ENCODE results near the gene SPATA1. TPM values are rescaled to one million over a fixed set of nuclear protein-coding genes. Genes with fewer than 3 reads are reported as not detected.

Gene SPATA1
- total RNA-seq, 1 donor from 2014 or later = 2.5 TPM

- H3K79me2 ChIP-seq (ENCODE audit: low read depth) = peaks cover 13% of the 10 kb centered on the region
- H3K4me3 ChIP-seq = no peak overlapping the region
- no peak overlapping the region for H3K27ac ChIP-seq
- DNase-seq (ENCODE audit: low spot score) = no peak
- no peaks in the 10 kb centered on the region for H3K27me3 ChIP-seq
- H4K20me1 ChIP-seq (ENCODE audit: low read depth) = no peaks in the 10 kb centered on the region
- no peak overlapping the region for H3K4me3 Mint-ChIP-seq
- H2AFZ ChIP-seq (replicated peaks) = no peak overlapping the region
- no peak overlapping the region for H3K4me2 ChIP-seq
- H3K27ac Mint-ChIP-seq = no peak overlapping the region
- TF ChIP-seq CTCF (IDR thresholded peaks at IDR 0.05) (no peak), EZH2 (IDR thresholded peaks at IDR 0.05) (no peak), EZH2phosphoT487 (IDR thresholded peaks at IDR 0.05) (no peak)
- H3K36me3 Mint-ChIP-seq = peaks cover 19% of the 10 kb centered on the region
- no peak overlapping the region for H3K9ac ChIP-seq
- peaks cover 3% of the 10 kb centered on the region for H3K27me3 Mint-ChIP-seq (ENCODE audit: insufficient read depth, low read depth)
- peaks cover 16% of the 10 kb centered on the region for H3F3A ChIP-seq (ENCODE audit: low read depth)
- peaks cover 9% of the 10 kb centered on the region for H3K9me3 ChIP-seq (ENCODE audit: low read depth)
- peaks cover 30% of the 10 kb centered on the region for H3K9me3 Mint-ChIP-seq
- peaks cover 8% of the 10 kb centered on the region for H3K4me1 ChIP-seq
- H3K36me3 ChIP-seq = peaks cover 4% of the 10 kb centered on the region
- peaks cover 2% of the 10 kb centered on the region for H3K4me1 Mint-ChIP-seq
These were observed 4.5 kb downstream of the SPATA1 start for GRCh38 chr1:84510668-84511067.

GRCh38 chr1:84524590-84524989 is 18.4 kb downstream of the SPATA1 start:
- no peak for DNase-seq (ENCODE audit: low spot score)
- H3K27me3 Mint-ChIP-seq (ENCODE audit: insufficient read depth, low read depth) = no peaks in the 10 kb centered on the region
- TF ChIP-seq EZH2phosphoT487 (IDR thresholded peaks at IDR 0.05) (no peak), EZH2 (IDR thresholded peaks at IDR 0.05) (no peak), CTCF (IDR thresholded peaks at IDR 0.05) (no peak)
- Histone ChIP-seq H3K9ac (no peak overlapping the region), H3K36me3 (no peaks in the 10 kb centered on the region), H3K9me3 (ENCODE audit: low read depth) (no peaks in the 10 kb centered on the region), H2AFZ (replicated peaks) (no peak overlapping the region), H3K4me1 (no peaks in the 10 kb centered on the region), H4K20me1 (ENCODE audit: low read depth) (no peaks in the 10 kb centered on the region), H3K27ac (no peak overlapping the region), H3K4me2 (no peak overlapping the region), H3F3A (ENCODE audit: low read depth) (no peaks in the 10 kb centered on the region), H3K4me3 (no peak overlapping the region), H3K79me2 (ENCODE audit: low read depth) (no peaks in the 10 kb centered on the region), H3K27me3 (no peaks in the 10 kb centered on the region)
- no peak overlapping the region for H3K4me3 Mint-ChIP-seq
- no peaks in the 10 kb centered on the region for H3K4me1 Mint-ChIP-seq
- no peak overlapping the region for H3K27ac Mint-ChIP-seq
- no peaks in the 10 kb centered on the region for H3K9me3 Mint-ChIP-seq
- no peaks in the 10 kb centered on the region for H3K36me3 Mint-ChIP-seq

GRCh38 chr1:84525779-84526178 is 19.6 kb downstream of the SPATA1 start:
- Mint-ChIP-seq H3K27ac (no peak overlapping the region), H3K27me3 (ENCODE audit: insufficient read depth, low read depth) (no peaks in the 10 kb centered on the region), H3K4me3 (no peak overlapping the region), H3K36me3 (no peaks in the 10 kb centered on the region), H3K9me3 (no peaks in the 10 kb centered on the region), H3K4me1 (no peaks in the 10 kb centered on the region)
- no peak overlapping the region for H3K9ac ChIP-seq
- H3K9me3 ChIP-seq (ENCODE audit: low read depth) = no peaks in the 10 kb centered on the region
- no peaks in the 10 kb centered on the region for H3F3A ChIP-seq (ENCODE audit: low read depth)
- no peak for DNase-seq (ENCODE audit: low spot score)
- TF ChIP-seq EZH2 (IDR thresholded peaks at IDR 0.05) (no peak), CTCF (IDR thresholded peaks at IDR 0.05) (no peak), EZH2phosphoT487 (IDR thresholded peaks at IDR 0.05) (no peak)
- no peak overlapping the region for H3K27ac ChIP-seq
- H3K79me2 ChIP-seq (ENCODE audit: low read depth) = no peaks in the 10 kb centered on the region
- no peaks in the 10 kb centered on the region for H3K36me3 ChIP-seq
- no peak overlapping the region for H2AFZ ChIP-seq (replicated peaks)
- no peaks in the 10 kb centered on the region for H3K27me3 ChIP-seq
- H3K4me1 ChIP-seq = no peaks in the 10 kb centered on the region
- no peak overlapping the region for H3K4me2 ChIP-seq
- no peak overlapping the region for H3K4me3 ChIP-seq
- no peaks in the 10 kb centered on the region for H4K20me1 ChIP-seq (ENCODE audit: low read depth)

All from neural progenitor cell (in vitro differentiated cells).